PC-3 (cell line): Measurements from ENCODE around the gene GOLGA1.

Source experiments
- EZH2 ChIP-seq: fragments of 300-600 bp; sonication (generic); IDR thresholded peaks from one replicate; pipeline ENCODE4 v1.6.1; 2017; ENCODE audit warnings: antibody characterized with exemption, mild to moderate bottlenecking, low read length; ENCODE audit not compliant: unreplicated experiment
- EZH2phosphoT487 ChIP-seq: fragments of 300-600 bp; sonication (generic); IDR thresholded peaks from 2 replicates; pipeline ENCODE4 v1.6.1; 2018; ENCODE audit warnings: mild to moderate bottlenecking, antibody characterized with exemption, low read length, borderline replicate concordance
- TF ChIP-seq, protein P1 (sequence below): fragments of 300-600 bp; sonication (generic); conservative IDR thresholded peaks from 2 replicates; pipeline ENCODE4 v1.5.1; 2017; ENCODE audit warnings: antibody characterized with exemption, low read depth, mild to moderate bottlenecking, low read length

DNA sequence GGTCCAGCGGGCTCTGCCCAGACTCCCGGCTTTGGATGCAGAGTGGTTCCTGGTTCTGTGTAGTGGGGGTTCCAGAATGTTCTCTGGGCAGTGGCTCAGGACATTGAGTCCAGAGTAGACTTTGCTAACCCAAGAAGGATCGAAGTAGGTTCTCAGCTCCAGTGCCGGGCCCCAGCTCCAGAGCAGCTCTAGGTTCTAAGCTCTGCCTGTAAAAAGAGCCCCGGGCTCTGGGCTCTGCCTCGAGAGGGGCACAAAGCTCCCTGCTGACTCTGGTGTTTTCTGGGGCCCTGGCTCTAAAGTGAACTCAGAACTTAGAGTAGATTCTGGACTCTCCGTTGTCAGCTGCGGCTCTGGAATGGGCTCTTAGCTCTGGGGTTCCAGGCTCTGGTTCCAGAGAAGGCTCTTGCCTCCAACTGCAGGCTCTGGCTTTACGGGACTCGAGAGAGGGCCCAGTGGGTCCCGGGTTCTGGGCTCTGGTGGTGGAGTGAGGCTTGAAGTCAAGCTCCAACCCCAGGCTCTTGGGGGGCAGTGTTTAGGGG lies 87.2 kb downstream of the GOLGA1 start:
- TF ChIP-seq, protein P1, sequence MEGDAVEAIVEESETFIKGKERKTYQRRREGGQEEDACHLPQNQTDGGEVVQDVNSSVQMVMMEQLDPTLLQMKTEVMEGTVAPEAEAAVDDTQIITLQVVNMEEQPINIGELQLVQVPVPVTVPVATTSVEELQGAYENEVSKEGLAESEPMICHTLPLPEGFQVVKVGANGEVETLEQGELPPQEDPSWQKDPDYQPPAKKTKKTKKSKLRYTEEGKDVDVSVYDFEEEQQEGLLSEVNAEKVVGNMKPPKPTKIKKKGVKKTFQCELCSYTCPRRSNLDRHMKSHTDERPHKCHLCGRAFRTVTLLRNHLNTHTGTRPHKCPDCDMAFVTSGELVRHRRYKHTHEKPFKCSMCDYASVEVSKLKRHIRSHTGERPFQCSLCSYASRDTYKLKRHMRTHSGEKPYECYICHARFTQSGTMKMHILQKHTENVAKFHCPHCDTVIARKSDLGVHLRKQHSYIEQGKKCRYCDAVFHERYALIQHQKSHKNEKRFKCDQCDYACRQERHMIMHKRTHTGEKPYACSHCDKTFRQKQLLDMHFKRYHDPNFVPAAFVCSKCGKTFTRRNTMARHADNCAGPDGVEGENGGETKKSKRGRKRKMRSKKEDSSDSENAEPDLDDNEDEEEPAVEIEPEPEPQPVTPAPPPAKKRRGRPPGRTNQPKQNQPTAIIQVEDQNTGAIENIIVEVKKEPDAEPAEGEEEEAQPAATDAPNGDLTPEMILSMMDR, result no peak
- TF ChIP-seq EZH2phosphoT487 (no peak), EZH2 (no peak)
